Activated naive CD8-positive, alpha-beta T cell (primary cell): ENCODE results near the gene DYNLT2B.
"Not testable (repeated sequence)": the region's sequence is repeated elsewhere in the genome, so short reads cannot be mapped to it uniquely, and the experiment has no call there.

Source experiments
- H3K27ac Mint-ChIP-seq: one replicate; pipeline ENCODE4 v1.8.0; 2021; ENCODE audit warnings: mixed read lengths
- H3K27me3 Mint-ChIP-seq: one replicate; pipeline ENCODE4 v1.8.0; 2021; ENCODE audit warnings: mixed read lengths
- H3K36me3 Mint-ChIP-seq: one replicate; pipeline ENCODE4 v1.8.0; 2021; ENCODE audit warnings: mixed read lengths
- H3K4me1 Mint-ChIP-seq: one replicate; pipeline ENCODE4 v1.8.0; 2021; ENCODE audit warnings: low read depth, mixed read lengths
- H3K4me3 Mint-ChIP-seq: one replicate; pipeline ENCODE4 v1.8.0; 2021; ENCODE audit warnings: mild to moderate bottlenecking, mixed read lengths
- H3K9me3 Mint-ChIP-seq: one replicate; pipeline ENCODE4 v1.8.0; 2021; ENCODE audit warnings: low read depth, mixed read lengths

DYNLT2B gene

GRCh38 chr3:196317687-196318467 lies at the start of gene DYNLT2B:
TSS of gene DYNLT2B (minus strand) at chr3:196318240. CDS start at chr3:196318152, 88 bp downstream.
- no peaks in the 10 kb centered on the region for H3K27me3 Mint-ChIP-seq
- peak within 1 kb of the TSS; percentile 92 for H3K27ac Mint-ChIP-seq
- H3K4me3 Mint-ChIP-seq, result peak within 1 kb of the TSS; percentile 92
- no peaks in the 10 kb centered on the region for H3K36me3 Mint-ChIP-seq
- no peaks in the 10 kb centered on the region for H3K9me3 Mint-ChIP-seq
- peaks cover 4% of the 10 kb centered on the region for H3K4me1 Mint-ChIP-seq

- Mint-ChIP-seq H3K9me3 (no peaks in the 10 kb centered on the region), H3K27ac (no peak overlapping the region), H3K4me3 (no peak overlapping the region), H3K4me1 (no peaks in the 10 kb centered on the region), H3K36me3 (peaks cover 9% of the 10 kb centered on the region), H3K27me3 (no peaks in the 10 kb centered on the region)
Measured at GRCh38 chr3:196365736-196366135, 47.7 kb upstream of the DYNLT2B start.

GRCh38 chr3:196360586-196360985 lies 42.5 kb upstream of the DYNLT2B start:
- Mint-ChIP-seq H3K27me3 (no peaks in the 10 kb centered on the region), H3K4me1 (no peaks in the 10 kb centered on the region), H3K4me3 (no peak overlapping the region), H3K9me3 (no peaks in the 10 kb centered on the region), H3K36me3 (peaks cover 22% of the 10 kb centered on the region), H3K27ac (no peak overlapping the region)

GRCh38 chr3:196358540-196358939 lies 40.5 kb upstream of the DYNLT2B start:
- peaks cover 28% of the 10 kb centered on the region for H3K36me3 Mint-ChIP-seq
- H3K27me3 Mint-ChIP-seq, H3K27ac Mint-ChIP-seq, H3K4me3 Mint-ChIP-seq, H3K9me3 Mint-ChIP-seq, H3K4me1 Mint-ChIP-seq: not testable (repeated sequence)

GRCh38 chr3:196357905-196358304 lies 39.9 kb upstream of the DYNLT2B start:
- Mint-ChIP-seq H3K36me3 (peaks cover 30% of the 10 kb centered on the region), H3K4me3 (no peak overlapping the region), H3K9me3 (no peaks in the 10 kb centered on the region), H3K27me3 (no peaks in the 10 kb centered on the region), H3K4me1 (no peaks in the 10 kb centered on the region), H3K27ac (no peak overlapping the region)

- Mint-ChIP-seq H3K27ac (no peak overlapping the region), H3K36me3 (peaks cover 26% of the 10 kb centered on the region), H3K4me3 (no peak overlapping the region)
Measured at GRCh38 chr3:196356556-196356955, 38.5 kb upstream of the DYNLT2B start.

GRCh38 chr3:196355668-196356067 lies 37.6 kb upstream of the DYNLT2B start:
- H3K27ac Mint-ChIP-seq, result no peak overlapping the region
- peaks cover 21% of the 10 kb centered on the region for H3K36me3 Mint-ChIP-seq
- no peak overlapping the region for H3K4me3 Mint-ChIP-seq
- no peaks in the 10 kb centered on the region for H3K27me3 Mint-ChIP-seq
- no peaks in the 10 kb centered on the region for H3K4me1 Mint-ChIP-seq
- H3K9me3 Mint-ChIP-seq, result no peaks in the 10 kb centered on the region

More at GRCh38 chr3:196356556-196356955, 38.5 kb upstream of the DYNLT2B start:
- H3K27me3 Mint-ChIP-seq, result no peaks in the 10 kb centered on the region
- no peaks in the 10 kb centered on the region for H3K9me3 Mint-ChIP-seq
- no peaks in the 10 kb centered on the region for H3K4me1 Mint-ChIP-seq

- no peak overlapping the region for H3K4me3 Mint-ChIP-seq
- no peaks in the 10 kb centered on the region for H3K9me3 Mint-ChIP-seq
- peak overlapping the region; percentile 7 for H3K27ac Mint-ChIP-seq
- peaks cover 19% of the 10 kb centered on the region for H3K36me3 Mint-ChIP-seq
- no peaks in the 10 kb centered on the region for H3K27me3 Mint-ChIP-seq
- no peaks in the 10 kb centered on the region for H3K4me1 Mint-ChIP-seq
Measured at GRCh38 chr3:196354132-196354531, 36.1 kb upstream of the DYNLT2B start.

GRCh38 chr3:196351541-196351940 lies 33.5 kb upstream of the DYNLT2B start:
- H3K27ac Mint-ChIP-seq, result no peak overlapping the region
- H3K27me3 Mint-ChIP-seq, result no peaks in the 10 kb centered on the region
- no peaks in the 10 kb centered on the region for H3K4me1 Mint-ChIP-seq
- no peak overlapping the region for H3K4me3 Mint-ChIP-seq
- no peaks in the 10 kb centered on the region for H3K9me3 Mint-ChIP-seq
- H3K36me3 Mint-ChIP-seq, result peaks cover 15% of the 10 kb centered on the region

GRCh38 chr3:196350067-196350466 lies 32.0 kb upstream of the DYNLT2B start:
- H3K27ac Mint-ChIP-seq, result no peak overlapping the region
- H3K36me3 Mint-ChIP-seq, result peaks cover 8% of the 10 kb centered on the region
- H3K27me3 Mint-ChIP-seq, result no peaks in the 10 kb centered on the region
- no peaks in the 10 kb centered on the region for H3K4me1 Mint-ChIP-seq
- no peak overlapping the region for H3K4me3 Mint-ChIP-seq
- no peaks in the 10 kb centered on the region for H3K9me3 Mint-ChIP-seq

GRCh38 chr3:196348698-196349097 lies 30.7 kb upstream of the DYNLT2B start:
- Mint-ChIP-seq H3K27me3 (no peaks in the 10 kb centered on the region), H3K4me1 (no peaks in the 10 kb centered on the region), H3K9me3 (no peaks in the 10 kb centered on the region), H3K27ac (no peak overlapping the region), H3K36me3 (peaks cover 5% of the 10 kb centered on the region), H3K4me3 (no peak overlapping the region)

- H3K27ac Mint-ChIP-seq, result no peak overlapping the region
- no peaks in the 10 kb centered on the region for H3K9me3 Mint-ChIP-seq
- H3K4me1 Mint-ChIP-seq, result no peaks in the 10 kb centered on the region
- no peaks in the 10 kb centered on the region for H3K27me3 Mint-ChIP-seq
- no peak overlapping the region for H3K4me3 Mint-ChIP-seq
- peaks cover 3% of the 10 kb centered on the region for H3K36me3 Mint-ChIP-seq
Measured at GRCh38 chr3:196344663-196345062, 26.6 kb upstream of the DYNLT2B start.

- not testable (repeated sequence) for H3K9me3 Mint-ChIP-seq, H3K27me3 Mint-ChIP-seq, H3K4me1 Mint-ChIP-seq, H3K27ac Mint-ChIP-seq, H3K36me3 Mint-ChIP-seq, H3K4me3 Mint-ChIP-seq
Measured at GRCh38 chr3:196343917-196344316, 25.9 kb upstream of the DYNLT2B start.

GRCh38 chr3:196341137-196341536 lies 23.1 kb upstream of the DYNLT2B start:
- Mint-ChIP-seq H3K27me3 (no peaks in the 10 kb centered on the region), H3K9me3 (no peaks in the 10 kb centered on the region), H3K4me1 (no peaks in the 10 kb centered on the region), H3K4me3 (no peak overlapping the region), H3K27ac (no peak overlapping the region), H3K36me3 (no peaks in the 10 kb centered on the region)

GRCh38 chr3:196340466-196340865 lies 22.4 kb upstream of the DYNLT2B start:
- H3K27ac Mint-ChIP-seq, result no peak overlapping the region
- no peaks in the 10 kb centered on the region for H3K4me1 Mint-ChIP-seq
- no peaks in the 10 kb centered on the region for H3K27me3 Mint-ChIP-seq
- no peak overlapping the region for H3K4me3 Mint-ChIP-seq
- no peaks in the 10 kb centered on the region for H3K9me3 Mint-ChIP-seq
- no peaks in the 10 kb centered on the region for H3K36me3 Mint-ChIP-seq
